ENCODE data around the gene MAPK12.

DNA sequence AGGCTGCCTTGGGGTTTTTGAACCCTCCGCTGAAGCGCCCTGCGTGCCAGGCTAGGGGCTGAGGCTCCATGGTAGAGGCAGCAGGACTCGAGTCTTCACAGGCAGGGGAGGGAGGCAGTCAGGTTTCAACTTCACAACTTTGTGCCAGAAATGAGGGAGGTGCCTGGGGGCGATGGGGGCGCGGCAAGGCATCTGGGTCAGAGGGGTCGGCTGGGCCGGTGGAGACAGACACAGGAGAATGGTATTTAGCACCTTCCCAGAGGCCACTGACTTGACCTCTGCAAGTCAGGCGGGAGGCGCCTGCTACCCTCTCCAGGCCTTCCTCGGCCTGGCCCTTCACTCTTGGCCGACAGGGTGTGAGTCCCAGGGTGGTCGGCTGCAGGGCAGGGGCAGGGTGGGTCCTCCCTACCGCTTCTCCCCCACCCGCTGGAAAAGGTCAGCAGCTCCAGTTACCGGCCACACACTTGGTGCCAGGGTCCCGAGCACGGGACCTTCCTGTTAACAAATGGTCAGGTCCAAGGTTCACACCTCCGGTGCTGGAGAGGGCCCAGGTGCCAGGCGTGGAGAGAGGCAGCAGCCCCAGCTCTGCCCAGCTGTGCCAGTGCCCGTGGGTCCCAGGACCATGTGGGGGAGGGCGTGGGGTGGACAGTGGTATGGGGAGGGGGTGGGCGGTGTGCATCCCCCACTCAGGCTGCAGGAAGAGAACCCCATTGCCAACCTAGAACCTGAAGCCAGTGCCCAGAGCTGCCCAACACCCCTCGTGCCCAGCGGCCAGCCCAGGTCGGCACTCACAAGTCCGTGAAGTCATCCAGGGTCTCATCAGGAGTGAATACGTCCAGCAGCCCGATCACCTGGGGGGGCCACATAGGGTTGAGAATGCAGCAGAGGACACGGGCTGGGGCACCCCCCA is 3.8 kb downstream of the MAPK12 start:
- TF ChIP-seq, protein P1, sequence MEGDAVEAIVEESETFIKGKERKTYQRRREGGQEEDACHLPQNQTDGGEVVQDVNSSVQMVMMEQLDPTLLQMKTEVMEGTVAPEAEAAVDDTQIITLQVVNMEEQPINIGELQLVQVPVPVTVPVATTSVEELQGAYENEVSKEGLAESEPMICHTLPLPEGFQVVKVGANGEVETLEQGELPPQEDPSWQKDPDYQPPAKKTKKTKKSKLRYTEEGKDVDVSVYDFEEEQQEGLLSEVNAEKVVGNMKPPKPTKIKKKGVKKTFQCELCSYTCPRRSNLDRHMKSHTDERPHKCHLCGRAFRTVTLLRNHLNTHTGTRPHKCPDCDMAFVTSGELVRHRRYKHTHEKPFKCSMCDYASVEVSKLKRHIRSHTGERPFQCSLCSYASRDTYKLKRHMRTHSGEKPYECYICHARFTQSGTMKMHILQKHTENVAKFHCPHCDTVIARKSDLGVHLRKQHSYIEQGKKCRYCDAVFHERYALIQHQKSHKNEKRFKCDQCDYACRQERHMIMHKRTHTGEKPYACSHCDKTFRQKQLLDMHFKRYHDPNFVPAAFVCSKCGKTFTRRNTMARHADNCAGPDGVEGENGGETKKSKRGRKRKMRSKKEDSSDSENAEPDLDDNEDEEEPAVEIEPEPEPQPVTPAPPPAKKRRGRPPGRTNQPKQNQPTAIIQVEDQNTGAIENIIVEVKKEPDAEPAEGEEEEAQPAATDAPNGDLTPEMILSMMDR (IDR thresholded peaks at IDR 0.05 in 8 of 11, conservative IDR thresholded peaks at IDR 0.05 in 3 of 11): no peak
- TF ChIP-seq POLR2A (IDR thresholded peaks at IDR 0.05) (no peak), POLR2AphosphoS5 (IDR thresholded peaks at IDR 0.05) (no peak)
